ENCODE data around the gene GRIN2C. TPM values are rescaled to one million over a fixed set of nuclear protein-coding genes. Genes with fewer than 3 reads are reported as not detected.

The GRIN2C gene
- total RNA-seq, 2 experiments from 2014 or later, result not detected

DNA sequence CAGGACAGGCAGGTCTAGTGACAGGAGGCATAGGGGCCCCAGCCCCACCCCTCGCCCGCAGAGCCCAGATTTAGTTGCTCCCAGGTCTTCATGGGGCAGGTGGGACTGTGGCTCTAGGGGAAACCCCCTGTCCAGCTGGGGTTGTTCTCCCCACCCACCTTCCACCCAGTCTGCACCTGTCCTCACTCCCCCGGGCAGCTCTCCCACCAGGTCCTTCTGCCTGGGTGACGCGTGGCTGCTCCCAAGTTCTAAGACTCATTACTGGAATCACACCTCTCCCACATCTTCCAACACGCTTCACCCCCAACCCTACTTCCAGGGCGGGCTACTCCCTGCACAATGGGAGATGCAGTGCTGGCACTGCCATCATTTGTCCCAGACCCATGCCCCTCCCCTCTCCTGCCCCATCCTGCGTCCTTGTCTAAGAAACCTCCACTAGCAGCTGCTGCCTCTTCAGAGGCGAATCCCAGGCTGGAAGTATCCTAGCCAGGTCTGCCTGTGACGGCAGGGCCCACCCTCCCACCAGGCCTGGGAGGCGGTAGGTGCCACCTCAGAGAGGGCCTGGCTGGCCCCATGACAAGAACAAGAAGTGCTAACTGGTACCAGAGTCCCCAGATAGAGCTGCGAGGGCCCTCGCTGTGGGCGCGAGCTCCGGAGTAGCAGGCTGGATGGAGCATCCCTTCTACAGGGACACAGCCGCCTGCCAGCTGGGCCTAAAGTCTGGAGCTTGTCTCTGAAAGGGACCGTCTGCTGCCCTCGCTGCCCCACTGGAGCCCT is 22.8 kb downstream of the GRIN2C start:
- TF ChIP-seq, protein P1, sequence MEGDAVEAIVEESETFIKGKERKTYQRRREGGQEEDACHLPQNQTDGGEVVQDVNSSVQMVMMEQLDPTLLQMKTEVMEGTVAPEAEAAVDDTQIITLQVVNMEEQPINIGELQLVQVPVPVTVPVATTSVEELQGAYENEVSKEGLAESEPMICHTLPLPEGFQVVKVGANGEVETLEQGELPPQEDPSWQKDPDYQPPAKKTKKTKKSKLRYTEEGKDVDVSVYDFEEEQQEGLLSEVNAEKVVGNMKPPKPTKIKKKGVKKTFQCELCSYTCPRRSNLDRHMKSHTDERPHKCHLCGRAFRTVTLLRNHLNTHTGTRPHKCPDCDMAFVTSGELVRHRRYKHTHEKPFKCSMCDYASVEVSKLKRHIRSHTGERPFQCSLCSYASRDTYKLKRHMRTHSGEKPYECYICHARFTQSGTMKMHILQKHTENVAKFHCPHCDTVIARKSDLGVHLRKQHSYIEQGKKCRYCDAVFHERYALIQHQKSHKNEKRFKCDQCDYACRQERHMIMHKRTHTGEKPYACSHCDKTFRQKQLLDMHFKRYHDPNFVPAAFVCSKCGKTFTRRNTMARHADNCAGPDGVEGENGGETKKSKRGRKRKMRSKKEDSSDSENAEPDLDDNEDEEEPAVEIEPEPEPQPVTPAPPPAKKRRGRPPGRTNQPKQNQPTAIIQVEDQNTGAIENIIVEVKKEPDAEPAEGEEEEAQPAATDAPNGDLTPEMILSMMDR (IDR thresholded peaks at IDR 0.05), result no peak
- CTCF ChIA-PET, result interaction anchor here (5.6 kb wide), 1 partner anchor 46 kb away, joined by 29 read pairs; no protein-coding TSS in a partner anchor
- no peak overlapping the region for H3K27ac Mint-ChIP-seq
- H3K27me3 Mint-ChIP-seq, result peaks cover 7% of the 10 kb centered on the region
- peaks cover 19% of the 10 kb centered on the region for H3K4me1 Mint-ChIP-seq (ENCODE audit: low read depth)
- POLR2A ChIA-PET, result no interaction called here
- ATAC-seq (no peak), DNase-seq (no peak)
- H3K9me3 Mint-ChIP-seq, result no peaks in the 10 kb centered on the region
- H3K36me3 Mint-ChIP-seq (ENCODE audit: low read depth), result peaks cover 12% of the 10 kb centered on the region
- H3K4me3 Mint-ChIP-seq, result no peak overlapping the region
- intact Hi-C loops (cut with micrococcal nuclease), result no loop called here

DNA sequence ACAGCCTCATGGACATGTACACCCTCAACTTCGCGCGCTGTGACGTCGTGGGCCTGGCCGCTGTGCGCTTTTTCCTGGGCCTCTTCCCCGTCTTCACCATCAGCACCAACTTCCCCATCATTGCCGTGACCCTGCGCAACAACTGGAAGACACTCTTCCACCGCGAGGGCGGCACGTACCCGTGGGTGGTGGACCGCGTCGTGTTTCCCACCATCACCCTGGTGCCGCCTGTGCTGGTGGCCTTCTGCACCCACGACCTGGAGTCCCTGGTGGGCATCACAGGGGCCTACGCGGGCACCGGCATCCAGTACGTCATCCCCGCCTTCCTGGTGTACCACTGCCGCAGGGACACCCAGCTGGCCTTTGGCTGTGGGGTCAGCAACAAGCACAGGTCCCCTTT is 23.5 kb downstream of the GRIN2C start:
- ChIA-PET CTCF (interaction anchor here (5.6 kb wide), 1 partner anchor 45 kb away, joined by 29 read pairs; no protein-coding TSS in a partner anchor), POLR2A (no interaction called here)
- peaks cover 11% of the 10 kb centered on the region for H3K36me3 Mint-ChIP-seq (ENCODE audit: low read depth)
- H3K4me3 Mint-ChIP-seq, result no peak overlapping the region
- DNase-seq (no peak), ATAC-seq (no peak)
- peaks cover 2% of the 10 kb centered on the region for H3K27me3 Mint-ChIP-seq
- H3K9me3 Mint-ChIP-seq, result no peaks in the 10 kb centered on the region
- intact Hi-C loops (cut with micrococcal nuclease), result no loop called here
- TF ChIP-seq, protein P1 (IDR thresholded peaks at IDR 0.05), result no peak
- H3K4me1 Mint-ChIP-seq (ENCODE audit: low read depth), result peaks cover 17% of the 10 kb centered on the region
- no peak overlapping the region for H3K27ac Mint-ChIP-seq

DNA sequence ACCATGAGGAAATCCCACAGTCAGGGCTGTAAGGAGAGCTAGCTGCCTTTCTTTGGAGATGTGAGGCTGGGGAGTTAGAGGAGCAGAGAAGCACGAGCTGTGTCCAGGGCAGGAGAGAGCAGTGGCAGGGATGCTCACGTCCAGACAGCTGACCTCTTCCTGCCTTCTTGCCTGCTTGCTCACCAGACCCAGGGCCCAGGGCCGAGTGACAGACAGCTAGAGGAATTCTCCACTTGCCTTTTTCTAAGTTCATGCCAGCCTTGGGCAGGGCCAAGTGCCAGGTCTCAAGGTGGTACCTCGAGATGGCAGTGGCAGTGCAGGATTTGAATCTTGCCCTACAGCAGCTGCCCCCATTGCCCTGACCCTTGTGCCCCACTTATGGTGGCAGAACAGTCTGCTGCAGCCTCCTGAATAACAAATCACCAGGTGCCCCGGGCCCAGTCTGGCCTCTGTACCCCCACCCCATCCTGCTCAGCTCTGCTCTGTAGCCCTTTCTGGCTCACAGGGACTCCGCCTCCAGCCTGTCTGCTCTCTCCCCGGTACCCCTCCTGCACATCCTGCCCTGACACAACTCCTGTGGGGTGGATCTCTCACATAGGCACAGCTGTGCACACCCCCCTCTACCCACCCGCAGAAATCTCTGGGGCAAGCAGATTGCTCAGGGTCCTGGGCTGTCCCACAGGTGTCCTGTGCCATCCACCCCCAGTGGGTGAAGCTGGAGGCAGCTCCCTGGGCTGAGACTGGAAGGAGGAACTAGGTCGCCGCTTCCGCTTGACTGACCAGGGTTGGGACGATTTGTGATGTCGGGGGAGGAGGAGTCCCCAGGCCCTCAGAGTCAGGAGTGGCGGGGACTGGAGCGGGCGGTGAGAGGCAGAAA is 25.9 kb downstream of the GRIN2C start:
- H3K4me1 Mint-ChIP-seq (ENCODE audit: low read depth), result no peaks in the 10 kb centered on the region
- CTCF ChIA-PET, result interaction anchor here (0.8 to 1.6 kb wide), 4 partner anchors 9 to 43 kb away, joined by 3 to 7 read pairs (median 6); no protein-coding TSS in a partner anchor
- DNase-seq (no peak), ATAC-seq (no peak)
- no peaks in the 10 kb centered on the region for H3K27me3 Mint-ChIP-seq
- H3K9me3 Mint-ChIP-seq, result no peaks in the 10 kb centered on the region
- no peak overlapping the region for H3K27ac Mint-ChIP-seq
- POLR2A ChIA-PET, result no interaction called here
- intact Hi-C loops (cut with micrococcal nuclease), result no loop called here
- no peak overlapping the region for H3K4me3 Mint-ChIP-seq
- H3K36me3 Mint-ChIP-seq (ENCODE audit: low read depth), result peaks cover 14% of the 10 kb centered on the region
- TF ChIP-seq, protein P1 (IDR thresholded peaks at IDR 0.05), result no peak

DNA sequence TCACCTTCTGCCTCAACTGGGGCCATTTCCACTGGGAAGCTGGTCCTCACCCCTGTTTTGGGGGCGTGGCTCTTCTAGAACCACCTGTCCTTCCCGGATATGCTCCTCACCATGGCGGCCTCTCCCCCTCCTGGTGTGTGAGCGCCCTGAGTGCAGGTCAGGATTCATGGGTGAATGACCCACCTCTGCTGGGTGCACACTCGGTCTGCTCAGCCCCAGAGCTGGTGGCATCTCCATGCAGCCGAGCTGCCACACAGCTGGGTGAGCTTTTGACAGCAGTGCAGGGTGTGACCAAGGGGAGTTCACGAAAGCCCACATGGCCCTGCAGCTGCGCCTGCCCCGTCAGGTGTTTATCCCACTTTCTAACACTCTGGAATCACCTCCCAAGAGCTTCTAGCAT is 27.3 kb downstream of the GRIN2C start:
- CTCF ChIA-PET, result interaction anchor here (1.3 to 1.6 kb wide), 3 partner anchors 11 to 41 kb away, joined by 3 to 7 read pairs (median 5); no protein-coding TSS in a partner anchor
- H3K36me3 Mint-ChIP-seq (ENCODE audit: low read depth), result peaks cover 14% of the 10 kb centered on the region
- no peaks in the 10 kb centered on the region for H3K9me3 Mint-ChIP-seq
- H3K27ac Mint-ChIP-seq, result no peak overlapping the region
- TF ChIP-seq, protein P1 (IDR thresholded peaks at IDR 0.05), result no peak
- DNase-seq, result no peak
- no peak overlapping the region for H3K4me3 Mint-ChIP-seq
- intact Hi-C loops (cut with micrococcal nuclease), result no loop called here
- no peaks in the 10 kb centered on the region for H3K27me3 Mint-ChIP-seq
- no peaks in the 10 kb centered on the region for H3K4me1 Mint-ChIP-seq (ENCODE audit: low read depth)
- no peak for ATAC-seq
- POLR2A ChIA-PET, result interaction anchor here (1.0 kb wide), 1 partner anchor 35 kb away, joined by 3 read pairs; no protein-coding TSS in a partner anchor

Data from activated CD8-positive, alpha-beta T cell treated with anti-CD3 and anti-CD28 coated beads for 36 hours (primary cell).